Endothelial cell of umbilical vein (primary cell): ENCODE results near the gene IPO5. TPM values are rescaled to one million over a fixed set of nuclear protein-coding genes. Genes with fewer than 3 reads are reported as not detected.
"Not testable (repeated sequence)": the region's sequence is repeated elsewhere in the genome, so short reads cannot be mapped to it uniquely, and the experiment has no call there.

Experiments
- BruUV-seq: library from RNA; stranded (reverse); fragments of 400-500 nt; replicated peaks from 2 replicates; lab custom pipeline; 2021; lab: Mats Ljungman, UMichigan
- CTCF ChIA-PET: fragments of 300-600, 350-600 bp; sonication (Branson Sonifier 250); formaldehyde crosslinking; loops from one replicate; lab custom pipeline; 2021; ENCODE audit warnings: antibody characterized with exemption, inconsistent platforms; lab: Charles Lee
- POLR2A ChIA-PET: fragments of 300-600, 350-600 bp; sonication (Branson Sonifier 250); formaldehyde crosslinking; loops from one replicate; lab custom pipeline; 2021; ENCODE audit warnings: antibody characterized with exemption, inconsistent platforms; lab: Charles Lee
- DNase-seq: peaks from one replicate; pipeline ENCODE4 v3.0.0-alpha.2; 2011; ENCODE audit warnings: low read depth, low spot score
- FAIRE-seq: peaks from 2 replicates; lab custom pipeline; 2011; peaks lifted over from hg19 to GRCh38; lab: Jason Lieb, UNC
- H2AFZ ChIP-seq: 2 replicates; pipeline ENCODE4 v1.6.0; 2012; ENCODE audit warnings: low read depth, low read length, control low read depth, inconsistent platforms
- H3K27ac ChIP-seq: 2 replicates; pipeline ENCODE4 v1.5.1; 2011; ENCODE audit warnings: low read depth, mild to moderate bottlenecking, control low read depth, low read length, moderate library complexity; ENCODE audit not compliant: insufficient read depth
- H3K27me3 ChIP-seq, 2 experiments: 2 replicates each; pipeline versions ENCODE4 v1.6.0 to v1.6.1; 2011; ENCODE audit warnings: low read length in 2 of 2, mixed read lengths in 1 of 2; ENCODE audit not compliant: control insufficient read depth in 2 of 2, insufficient read depth in 2 of 2
- H3K36me3 ChIP-seq, 2 experiments: 2 replicates in 1 of 2; 3 replicates in 1 of 2; pipeline ENCODE4 v1.5.1; 2011; ENCODE audit warnings: low read length in 2 of 2, mild to moderate bottlenecking in 1 of 2, moderate library complexity in 1 of 2; ENCODE audit not compliant: control insufficient read depth in 2 of 2, insufficient read depth in 2 of 2; ENCODE audit errors: extremely low read depth in 1 of 2
- H3K4me1 ChIP-seq: 3 replicates; pipeline ENCODE4 v1.5.1; 2011; ENCODE audit warnings: mild to moderate bottlenecking, low read length; ENCODE audit not compliant: control insufficient read depth, insufficient read depth; ENCODE audit errors: extremely low read depth
- H3K4me2 ChIP-seq: 2 replicates; pipeline ENCODE4 v1.6.1; 2011; ENCODE audit warnings: low read length, control low read depth, mixed read lengths; ENCODE audit not compliant: insufficient read depth
- H3K4me3 ChIP-seq, 3 experiments: fragments of 200-600 bp in 1 of 3; sonication (generic), shearing (Covaris generic) in 1 of 3; replicated peaks in 1 of 3; 2 replicates each; pipeline ENCODE4 v1.5.1; 2011 to 2016; ENCODE audit warnings: control low read depth in 3 of 3, low read length in 3 of 3, mild to moderate bottlenecking in 2 of 3, inconsistent platforms in 1 of 3, low read depth in 1 of 3, moderate library complexity in 1 of 3; ENCODE audit not compliant: insufficient read depth in 1 of 3
- H3K79me2 ChIP-seq: 2 replicates; pipeline ENCODE4 v1.6.0; 2012; ENCODE audit warnings: low read length, inconsistent platforms; ENCODE audit not compliant: control insufficient read depth, insufficient read depth
- H3K9ac ChIP-seq: replicated peaks from 2 replicates; pipeline ENCODE3; 2011; ENCODE audit warnings: low read length, control low read depth; ENCODE audit not compliant: insufficient read depth; ENCODE audit errors: extremely low read depth
- H3K9me1 ChIP-seq: replicated peaks from 3 replicates; pipeline ENCODE4 v1.6.0; 2011; ENCODE audit warnings: mild to moderate bottlenecking, low read length; ENCODE audit not compliant: control insufficient read depth, insufficient read depth; ENCODE audit errors: extremely low read depth
- H3K9me3 ChIP-seq: replicated peaks from 2 replicates; pipeline ENCODE4 v1.5.1; 2012; ENCODE audit warnings: low read length, inconsistent platforms; ENCODE audit not compliant: control insufficient read depth, insufficient read depth
- H4K20me1 ChIP-seq: replicated peaks from 2 replicates; pipeline ENCODE3; 2011; ENCODE audit warnings: mild to moderate bottlenecking, low read length; ENCODE audit not compliant: control insufficient read depth, insufficient read depth; ENCODE audit errors: extremely low read depth
- EZH2 ChIP-seq: IDR thresholded peaks from 2 replicates; pipeline ENCODE4 v1.6.1; 2012; ENCODE audit warnings: borderline replicate concordance, low read depth, mild to moderate bottlenecking, moderate library complexity, low read length, inconsistent platforms; ENCODE audit not compliant: severe bottlenecking
- FOS ChIP-seq: IDR thresholded peaks from 2 replicates; pipeline ENCODE4 v1.6.1; 2011; ENCODE audit warnings: mild to moderate bottlenecking, low read length, moderate library complexity, borderline replicate concordance; ENCODE audit not compliant: insufficient read depth
- GATA2 ChIP-seq: IDR thresholded peaks from 2 replicates; pipeline ENCODE4 v1.7.0; 2011; ENCODE audit warnings: low read depth, mild to moderate bottlenecking, moderate library complexity, mixed read lengths, low read length; ENCODE audit not compliant: insufficient read length, insufficient read depth
- JUN ChIP-seq: IDR thresholded peaks from 2 replicates; pipeline ENCODE4 v1.6.1; 2011; ENCODE audit warnings: borderline replicate concordance, low read depth; ENCODE audit not compliant: insufficient read length, insufficient read depth
- MYC ChIP-seq: IDR thresholded peaks from one replicate; pipeline ENCODE4 v1.6.1; 2011; ENCODE audit warnings: mild to moderate bottlenecking, low read depth, low read length
- POLR2A ChIP-seq: IDR thresholded peaks from 2 replicates; pipeline ENCODE4 v1.6.1; 2012; ENCODE audit warnings: low read depth, mild to moderate bottlenecking, control low read depth, low read length
- POLR2AphosphoS5 ChIP-seq: IDR thresholded peaks from 2 replicates; pipeline ENCODE4 v1.6.1; 2012; ENCODE audit warnings: low read depth, mild to moderate bottlenecking, control low read depth, low read length, moderate library complexity; ENCODE audit not compliant: insufficient read depth
- dilution Hi-C: fragments of 300-500 bp; cut with MboI; formaldehyde crosslinking; loops from one replicate; pipeline ENCODE4 v1.15.0; 2019; ENCODE audit warnings: low sequenced_read_pairs; ENCODE audit not compliant: extremely low pct_ligation_motif_present
- intact Hi-C: fragments of 100-400 bp; cut with micrococcal nuclease; formaldehyde crosslinking; loops from one replicate; pipeline ENCODE4 v1.10.0; 2022
- polyA plus RNA-seq, 4 experiments: library from polyadenylated mRNA; depleted of rRNA in 3 of 4; stranded (reverse) in 3 of 4; unstranded in 1 of 4; fragments of >200 nt; gene quantifications; 2 replicates each; pipeline versions ENCODE4 v1.2.1 to v1.2.3, GENCODE V29; 2011 to 2012; ENCODE audit warnings: missing spikeins in 1 of 4
- total RNA-seq: library from RNA; stranded (reverse); gene quantifications from 2 replicates; pipeline ENCODE4 v1.2.3, GENCODE V29; 2021
- TF ChIP-seq, protein P1 (sequence below), 2 donors: IDR thresholded peaks; 1 replicate in 1 of 2; 2 replicates in 1 of 2; pipeline ENCODE4 v1.5.1; 2011; ENCODE audit warnings: low read length in 2 of 2, mild to moderate bottlenecking in 2 of 2, moderate library complexity in 2 of 2, control low read depth in 1 of 2, inconsistent platforms in 1 of 2, low read depth in 1 of 2; ENCODE audit not compliant: insufficient read depth in 1 of 2; ENCODE audit errors: extremely low read depth in 1 of 2
- TF ChIP-seq, protein P2 (sequence below): IDR thresholded peaks from 2 replicates; pipeline ENCODE4 v1.6.1; 2011; ENCODE audit not compliant: insufficient read depth, insufficient read length

IPO5 gene
- total and polyA plus RNA-seq, 2 donors (not counting 3 experiments of a cell fraction or from before 2014, with no cell fraction given) = 50.4 to 183 TPM

DNA sequence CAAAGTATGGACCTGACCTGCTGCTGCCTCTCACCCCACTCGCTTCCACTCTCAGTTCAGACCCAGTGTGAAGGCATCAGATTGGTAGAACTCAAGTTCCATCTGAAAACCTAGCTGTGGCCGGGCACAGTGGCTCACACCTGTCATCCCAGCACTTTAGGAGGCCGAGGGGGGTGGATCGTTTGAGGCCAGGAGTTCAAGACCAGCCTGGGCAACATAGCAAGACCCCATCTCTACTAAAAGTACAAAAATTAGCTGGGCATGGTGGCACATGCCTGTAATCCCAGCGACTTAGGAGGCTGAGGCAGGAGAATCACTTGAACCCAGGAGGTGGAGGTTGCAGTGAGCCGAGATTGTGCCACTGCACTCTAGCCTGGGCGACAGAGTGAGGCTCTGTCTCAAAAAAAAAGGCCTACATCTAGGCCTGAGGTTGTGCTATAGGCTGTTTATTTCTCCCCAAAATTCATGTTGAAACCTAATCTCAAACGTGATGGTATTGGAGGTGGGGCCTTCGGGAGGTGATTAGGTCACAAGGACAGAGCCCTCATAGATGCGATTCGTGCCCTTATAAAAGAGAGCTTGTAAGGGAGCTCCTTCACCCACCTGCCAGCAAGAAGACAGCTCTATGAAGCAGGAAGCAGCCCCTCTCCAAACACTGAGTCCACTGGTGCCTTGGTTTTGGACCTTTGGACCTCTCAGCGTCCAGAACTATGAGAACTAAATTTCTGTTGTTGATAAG, 83.3 kb downstream of the IPO5 start:
- H4K20me1 ChIP-seq, DNase-seq, H3K4me2 ChIP-seq, dilution Hi-C loops, H3K4me1 ChIP-seq, H3K9me3 ChIP-seq, FAIRE-seq, H3K9ac ChIP-seq, H3K4me3 ChIP-seq, H3K27me3 ChIP-seq, POLR2A ChIA-PET, CTCF ChIA-PET, H3K27ac ChIP-seq, H3K9me1 ChIP-seq, BruUV-seq, H2AFZ ChIP-seq, H3K36me3 ChIP-seq, H3K79me2 ChIP-seq: not testable (repeated sequence)
- intact Hi-C loops = loop anchor here (5.0 kb wide), 1 partner anchor 106 kb away; the partner anchor contains the start of gene FARP1

DNA sequence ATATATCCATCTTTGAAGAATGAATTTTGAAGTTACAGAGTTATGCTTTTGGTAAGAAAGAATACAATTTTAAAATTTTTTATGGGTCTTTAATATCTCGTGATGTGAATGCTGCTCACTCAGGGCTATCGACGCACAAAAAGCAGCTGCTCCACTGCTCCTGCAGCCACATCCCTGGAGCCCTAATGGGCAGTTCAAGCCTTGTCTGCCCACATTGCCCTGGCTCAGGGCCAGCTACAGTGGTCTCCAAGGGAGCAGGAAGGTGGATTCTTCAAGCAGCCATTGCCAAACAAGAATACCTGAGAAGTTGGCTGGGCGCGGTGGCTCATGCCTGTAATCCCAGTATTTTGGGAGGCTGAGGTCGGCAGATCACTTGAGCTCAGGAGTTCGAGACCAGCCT, 85.8 kb downstream of the IPO5 start:
- Histone ChIP-seq H2AFZ (no peak overlapping the region), H3K79me2 (no peaks in the 10 kb centered on the region), H3K4me1 (no peaks in the 10 kb centered on the region), H3K27ac (no peak overlapping the region), H4K20me1 (no peaks in the 10 kb centered on the region), H3K9me3 (no peaks in the 10 kb centered on the region), H3K4me2 (no peak overlapping the region), H3K9ac (no peak overlapping the region), H3K27me3 (no peaks in the 10 kb centered on the region), H3K9me1 (no peaks in the 10 kb centered on the region), H3K36me3 (no peaks in the 10 kb centered on the region), H3K4me3 (no peak overlapping the region)
- intact Hi-C loops (loop anchor here (5.0 kb wide), 1 partner anchor 103 kb away; the partner anchor contains the start of gene FARP1), dilution Hi-C loops (no loop called here)
- TF ChIP-seq POLR2A (no peak), POLR2AphosphoS5 (no peak), EZH2 (no peak), JUN (no peak), MYC (no peak), GATA2 (no peak), FOS (no peak)
- TF ChIP-seq, protein P1, sequence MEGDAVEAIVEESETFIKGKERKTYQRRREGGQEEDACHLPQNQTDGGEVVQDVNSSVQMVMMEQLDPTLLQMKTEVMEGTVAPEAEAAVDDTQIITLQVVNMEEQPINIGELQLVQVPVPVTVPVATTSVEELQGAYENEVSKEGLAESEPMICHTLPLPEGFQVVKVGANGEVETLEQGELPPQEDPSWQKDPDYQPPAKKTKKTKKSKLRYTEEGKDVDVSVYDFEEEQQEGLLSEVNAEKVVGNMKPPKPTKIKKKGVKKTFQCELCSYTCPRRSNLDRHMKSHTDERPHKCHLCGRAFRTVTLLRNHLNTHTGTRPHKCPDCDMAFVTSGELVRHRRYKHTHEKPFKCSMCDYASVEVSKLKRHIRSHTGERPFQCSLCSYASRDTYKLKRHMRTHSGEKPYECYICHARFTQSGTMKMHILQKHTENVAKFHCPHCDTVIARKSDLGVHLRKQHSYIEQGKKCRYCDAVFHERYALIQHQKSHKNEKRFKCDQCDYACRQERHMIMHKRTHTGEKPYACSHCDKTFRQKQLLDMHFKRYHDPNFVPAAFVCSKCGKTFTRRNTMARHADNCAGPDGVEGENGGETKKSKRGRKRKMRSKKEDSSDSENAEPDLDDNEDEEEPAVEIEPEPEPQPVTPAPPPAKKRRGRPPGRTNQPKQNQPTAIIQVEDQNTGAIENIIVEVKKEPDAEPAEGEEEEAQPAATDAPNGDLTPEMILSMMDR (IDR thresholded peaks at IDR 0.05; ENCODE audit: extremely low read depth in 1 of 2, insufficient read depth in 1 of 2, low read depth in 1 of 2, low read length in 2 of 2) = no peak
- TF ChIP-seq, protein P2, sequence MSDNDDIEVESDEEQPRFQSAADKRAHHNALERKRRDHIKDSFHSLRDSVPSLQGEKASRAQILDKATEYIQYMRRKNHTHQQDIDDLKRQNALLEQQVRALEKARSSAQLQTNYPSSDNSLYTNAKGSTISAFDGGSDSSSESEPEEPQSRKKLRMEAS = no peak
- CTCF ChIA-PET = no interaction called here
- no TSS peak for BruUV-seq
- FAIRE-seq = no peak
- no peak for DNase-seq
- POLR2A ChIA-PET = no interaction called here
